KOPT-K1 (cell line): Measurements from ENCODE around the gene SLC27A3.

Experiments used
- H3K27ac ChIP-seq: fragments of 200-600 bp; sonication (generic); 2 replicates; pipeline ENCODE4 v1.5.1; 2016; ENCODE audit warnings: antibody characterized with exemption, mild to moderate bottlenecking, low read depth, low read length; ENCODE audit not compliant: poor library complexity, severe bottlenecking
- H3K36me3 ChIP-seq: fragments of 200-600 bp; sonication (generic); 2 replicates; pipeline ENCODE4 v1.5.1; 2017; ENCODE audit warnings: antibody characterized with exemption, mild to moderate bottlenecking, low read length, moderate library complexity; ENCODE audit not compliant: insufficient read depth
- H3K9me3 ChIP-seq: fragments of 200-600 bp; sonication (generic); 2 replicates; pipeline ENCODE4 v1.5.1; 2017; ENCODE audit warnings: antibody characterized with exemption, low read length, mild to moderate bottlenecking; ENCODE audit not compliant: insufficient read depth, poor library complexity, severe bottlenecking

SLC27A3 gene

GRCh38 chr1:153818876-153819275 is 43.7 kb downstream of the SLC27A3 start:
- Histone ChIP-seq H3K9me3 (no peaks in the 10 kb centered on the region), H3K27ac (no peak overlapping the region), H3K36me3 (peaks cover 89% of the 10 kb centered on the region)

DNA sequence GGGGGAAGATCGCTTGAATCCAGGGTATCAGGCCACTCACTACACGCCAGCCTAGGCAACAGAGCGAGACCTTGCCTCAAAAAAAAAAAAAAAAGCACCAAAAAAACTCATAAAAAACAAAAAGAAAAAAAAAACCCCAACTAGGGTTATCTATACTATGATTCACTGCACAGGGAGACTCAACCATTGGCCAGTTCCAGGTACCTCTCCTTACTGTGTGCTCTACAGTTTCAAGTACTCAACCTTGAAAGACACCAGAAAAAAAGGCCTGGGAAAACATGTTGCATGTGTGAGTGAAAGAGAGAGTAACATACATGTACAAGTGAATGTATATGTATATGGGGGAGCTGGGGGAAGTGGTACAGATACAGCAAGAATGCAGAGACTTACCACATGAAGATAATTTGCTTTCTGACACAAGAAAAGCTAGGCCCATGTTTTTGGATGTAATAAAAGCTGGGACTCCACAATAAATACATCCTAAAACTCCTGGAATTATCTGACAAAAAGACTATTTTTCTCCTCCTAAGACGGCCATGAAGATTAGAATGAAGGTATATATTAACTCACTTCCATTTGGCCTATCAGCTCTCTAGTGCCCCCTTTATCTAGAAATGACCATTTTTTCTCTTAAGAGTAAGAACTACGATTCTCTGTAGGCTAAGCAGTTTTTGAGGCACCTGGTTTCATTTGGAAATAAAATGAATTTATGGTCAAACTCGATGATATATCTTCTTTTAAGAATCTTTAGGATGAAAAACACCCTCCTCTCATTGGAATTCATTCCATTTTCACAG is 52.2 kb downstream of the SLC27A3 start:
- Histone ChIP-seq H3K36me3 (peaks cover 67% of the 10 kb centered on the region), H3K9me3 (no peaks in the 10 kb centered on the region), H3K27ac (no peak overlapping the region)
